ENCODE results near the gene ARX. TPM values are rescaled to one million over a fixed set of nuclear protein-coding genes. Genes with fewer than 3 reads are reported as not detected.
A peak's percentile ranks its signal among the peaks of the same experiment; 100 is the strongest.

The ARX gene
- total RNA-seq, 2 donors from 2014 or later: 0.09 to 9.3 TPM

DNA sequence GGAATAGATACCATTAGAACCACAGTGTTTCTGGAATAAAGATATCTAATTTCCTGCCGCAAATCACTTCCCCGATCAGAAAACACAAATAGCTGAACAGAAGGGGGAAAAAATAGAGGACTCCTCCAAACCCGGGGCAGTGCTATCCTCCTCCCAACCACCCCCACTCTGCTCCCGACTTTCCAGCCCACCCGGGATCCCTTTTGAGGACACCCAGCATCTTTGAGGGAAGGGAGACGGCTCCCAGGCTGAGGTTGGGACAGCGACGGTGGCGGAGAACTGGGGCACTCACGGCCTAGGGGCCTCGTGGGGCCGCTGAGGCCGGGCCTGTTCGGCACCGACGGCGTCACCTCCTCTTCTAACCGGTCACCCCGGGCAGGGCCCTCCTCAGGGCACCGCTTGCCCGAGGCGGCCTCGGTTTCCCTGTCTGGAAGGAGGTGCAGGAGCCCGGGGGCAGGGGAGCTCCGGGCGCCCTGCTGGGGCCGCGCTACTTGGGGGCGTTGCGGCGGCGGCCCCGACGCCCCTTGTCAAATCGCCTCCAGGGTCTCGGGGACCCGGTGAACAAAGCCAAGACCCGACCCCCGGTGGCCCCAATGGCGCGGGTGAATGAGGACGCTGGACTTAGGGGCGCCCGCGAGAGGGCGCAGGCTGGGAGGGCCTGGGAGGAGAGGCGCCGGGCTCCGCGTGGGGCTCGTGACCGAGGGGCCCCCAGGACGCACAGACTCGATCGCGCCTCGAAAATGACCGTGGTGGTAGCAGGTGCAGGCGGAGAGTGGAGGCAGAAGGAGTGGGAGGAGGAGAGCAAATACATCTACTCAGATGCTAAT is 6.9 kb upstream of the ARX start:
- H3K4me3 ChIP-seq: no peak overlapping the region
- no peak for DNase-seq (ENCODE audit: low spot score)
- 3% methylated on average over 33 of the region's 59 CpGs for WGBS
- H3K27me3 ChIP-seq (replicated peaks; ENCODE audit: insufficient read depth): no peaks in the 10 kb centered on the region
- no peaks in the 10 kb centered on the region for H3K36me3 ChIP-seq
- intact Hi-C loops (cut with DNase I): no loop called here
- no peaks in the 10 kb centered on the region for H3K4me1 ChIP-seq (replicated peaks)
- TF ChIP-seq, protein P1, sequence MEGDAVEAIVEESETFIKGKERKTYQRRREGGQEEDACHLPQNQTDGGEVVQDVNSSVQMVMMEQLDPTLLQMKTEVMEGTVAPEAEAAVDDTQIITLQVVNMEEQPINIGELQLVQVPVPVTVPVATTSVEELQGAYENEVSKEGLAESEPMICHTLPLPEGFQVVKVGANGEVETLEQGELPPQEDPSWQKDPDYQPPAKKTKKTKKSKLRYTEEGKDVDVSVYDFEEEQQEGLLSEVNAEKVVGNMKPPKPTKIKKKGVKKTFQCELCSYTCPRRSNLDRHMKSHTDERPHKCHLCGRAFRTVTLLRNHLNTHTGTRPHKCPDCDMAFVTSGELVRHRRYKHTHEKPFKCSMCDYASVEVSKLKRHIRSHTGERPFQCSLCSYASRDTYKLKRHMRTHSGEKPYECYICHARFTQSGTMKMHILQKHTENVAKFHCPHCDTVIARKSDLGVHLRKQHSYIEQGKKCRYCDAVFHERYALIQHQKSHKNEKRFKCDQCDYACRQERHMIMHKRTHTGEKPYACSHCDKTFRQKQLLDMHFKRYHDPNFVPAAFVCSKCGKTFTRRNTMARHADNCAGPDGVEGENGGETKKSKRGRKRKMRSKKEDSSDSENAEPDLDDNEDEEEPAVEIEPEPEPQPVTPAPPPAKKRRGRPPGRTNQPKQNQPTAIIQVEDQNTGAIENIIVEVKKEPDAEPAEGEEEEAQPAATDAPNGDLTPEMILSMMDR (IDR thresholded peaks at IDR 0.05): no peak
- TF ChIP-seq POLR2A (IDR thresholded peaks at IDR 0.05) (no peak), POLR2AphosphoS5 (IDR thresholded peaks at IDR 0.05) (no peak)
- H3K9me3 ChIP-seq: no peaks in the 10 kb centered on the region
- H3K27ac ChIP-seq: no peak overlapping the region

DNA sequence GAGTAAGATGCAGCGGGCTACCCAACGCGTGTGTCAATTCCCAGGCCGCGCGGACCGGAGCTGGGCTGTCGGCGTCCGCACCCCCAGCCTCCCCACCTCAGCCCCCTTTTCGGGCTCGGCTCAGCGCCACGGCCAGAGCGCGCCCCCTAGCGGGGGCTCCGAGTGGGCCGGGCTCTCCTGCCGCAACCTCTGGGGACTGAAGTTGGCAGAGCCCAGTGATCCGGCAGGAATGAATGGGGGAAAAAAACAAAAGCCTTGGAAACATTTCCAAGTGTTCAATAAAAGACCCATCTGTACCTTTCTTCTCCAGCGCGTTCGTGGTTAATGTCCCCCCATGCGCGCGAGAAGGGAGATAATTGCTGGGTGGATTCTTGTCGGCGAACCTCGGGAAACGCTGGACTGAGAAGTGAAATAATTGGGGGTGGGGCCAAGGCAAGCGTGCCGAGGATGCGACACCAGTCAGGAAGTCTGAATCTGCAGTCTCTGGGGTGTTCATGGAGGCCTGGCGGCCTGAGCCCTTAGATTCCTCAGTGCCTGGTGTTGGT is 5.2 kb upstream of the ARX start:
- Histone ChIP-seq H3K4me1 (replicated peaks) (no peaks in the 10 kb centered on the region), H3K27me3 (replicated peaks; ENCODE audit: insufficient read depth) (no peaks in the 10 kb centered on the region), H3K9me3 (no peaks in the 10 kb centered on the region), H3K36me3 (no peaks in the 10 kb centered on the region), H3K27ac (no peak overlapping the region), H3K4me3 (no peak overlapping the region)
- no peak for DNase-seq (ENCODE audit: low spot score)
- WGBS: 3% methylated on average over 15 of the region's 35 CpGs
- intact Hi-C loops (cut with DNase I): no loop called here
- TF ChIP-seq, protein P1 (IDR thresholded peaks at IDR 0.05): peak in 2 of 4 experiments; percentile 16 to 28
- no peak for TF ChIP-seq POLR2AphosphoS5 (IDR thresholded peaks at IDR 0.05)

DNA sequence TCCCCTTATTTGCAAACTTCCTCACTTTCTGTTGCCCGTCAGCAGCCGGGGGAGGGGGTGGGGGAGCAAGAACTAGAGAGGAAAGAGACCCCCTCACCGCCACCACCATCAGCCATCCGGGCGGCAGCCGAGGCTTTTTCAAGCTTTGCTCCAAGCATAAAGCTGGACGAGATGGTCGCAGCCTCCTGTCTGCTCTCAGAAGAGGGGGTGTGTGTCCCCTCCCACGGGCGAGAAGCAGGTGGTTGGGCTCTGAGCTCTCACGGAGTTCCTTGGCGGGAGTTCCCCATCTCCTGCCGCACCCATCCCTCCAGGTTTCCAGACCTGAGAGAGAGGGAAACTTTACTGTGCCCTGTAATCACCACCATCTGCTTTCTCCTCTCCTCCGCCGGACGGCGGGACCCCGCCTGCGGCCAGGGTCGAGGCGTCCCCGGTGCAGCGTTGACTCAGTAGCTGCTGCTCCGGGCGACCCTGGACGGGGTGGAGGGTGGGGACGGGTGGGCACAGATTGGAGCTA is 4.7 kb upstream of the ARX start:
- Histone ChIP-seq H3K4me1 (replicated peaks) (no peaks in the 10 kb centered on the region), H3K27me3 (replicated peaks; ENCODE audit: insufficient read depth) (no peaks in the 10 kb centered on the region), H3K27ac (no peak overlapping the region), H3K4me3 (no peak overlapping the region), H3K9me3 (no peaks in the 10 kb centered on the region), H3K36me3 (no peaks in the 10 kb centered on the region)
- intact Hi-C loops (cut with DNase I): no loop called here
- no peak for TF ChIP-seq POLR2AphosphoS5 (IDR thresholded peaks at IDR 0.05)
- no peak for TF ChIP-seq POLR2A (IDR thresholded peaks at IDR 0.05)
- TF ChIP-seq, protein P1 (IDR thresholded peaks at IDR 0.05): no peak
- DNase-seq (ENCODE audit: low spot score): no peak
- WGBS: 3% methylated on average over 25 of the region's 27 CpGs

DNA sequence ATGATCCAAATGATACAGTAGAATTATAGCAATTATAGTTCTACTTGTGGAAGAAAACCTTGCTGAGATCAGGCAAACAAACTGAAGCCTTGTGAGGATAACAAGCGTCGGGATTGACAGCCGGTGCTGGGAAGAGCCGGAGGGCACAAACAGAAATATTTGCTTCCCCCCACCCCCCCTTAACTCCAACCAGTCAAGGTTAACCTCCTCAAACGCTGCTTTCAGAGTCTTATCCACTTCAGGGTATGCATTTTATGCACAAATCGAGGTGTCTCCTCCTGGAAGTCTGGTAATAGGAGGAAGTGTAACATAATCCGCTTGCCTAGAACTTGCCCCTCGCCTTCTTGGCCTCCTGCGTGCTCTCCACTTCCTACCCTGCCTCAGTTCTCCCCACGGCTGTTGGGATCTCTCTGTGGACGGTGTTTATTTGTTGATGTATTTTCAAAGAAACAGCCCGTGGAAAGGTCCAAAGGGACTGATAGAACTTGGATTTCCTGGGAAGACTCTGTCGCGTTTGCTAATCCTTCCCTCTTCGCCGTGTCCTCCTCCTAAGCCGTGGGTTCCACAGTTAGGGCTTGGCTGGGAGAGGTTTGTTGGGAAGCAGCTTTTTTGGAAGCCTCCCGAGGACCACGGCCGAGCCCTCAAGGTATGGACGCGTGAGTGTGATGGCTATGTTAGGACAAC is 4.1 kb upstream of the ARX start:
- Histone ChIP-seq H3K9me3 (no peaks in the 10 kb centered on the region), H3K36me3 (no peaks in the 10 kb centered on the region), H3K27me3 (replicated peaks; ENCODE audit: insufficient read depth) (no peaks in the 10 kb centered on the region), H3K4me3 (no peak overlapping the region), H3K27ac (no peak overlapping the region), H3K4me1 (replicated peaks) (no peaks in the 10 kb centered on the region)
- intact Hi-C loops (cut with DNase I): no loop called here
- TF ChIP-seq, protein P1 (IDR thresholded peaks at IDR 0.05): no peak
- TF ChIP-seq POLR2AphosphoS5 (IDR thresholded peaks at IDR 0.05) (no peak), POLR2A (IDR thresholded peaks at IDR 0.05) (no peak)
- 4% methylated on average over 19 of the region's 22 CpGs for WGBS
- no peak for DNase-seq (ENCODE audit: low spot score)
